Skeletal muscle satellite cell (primary cell): Measurements from ENCODE around the gene SCGB1A1.

Experiments used
- H3K27me3 ChIP-seq: 2 replicates; pipeline ENCODE4 v1.7.0; 2013; ENCODE audit warnings: low read length; ENCODE audit not compliant: control insufficient read depth, insufficient read depth
- H3K36me3 ChIP-seq: 2 replicates; pipeline ENCODE4 v1.7.0; 2013; ENCODE audit warnings: mild to moderate bottlenecking, control low read depth, low read length; ENCODE audit not compliant: insufficient read depth
- H3K4me1 ChIP-seq: 2 replicates; pipeline ENCODE4 v1.7.0; 2013; ENCODE audit warnings: low read length; ENCODE audit not compliant: control insufficient read depth, insufficient read depth
- H3K4me2 ChIP-seq: 2 replicates; pipeline ENCODE4 v1.7.0; 2013; ENCODE audit warnings: mild to moderate bottlenecking, low read length
- H3K4me3 ChIP-seq: 2 replicates; pipeline ENCODE4 v1.7.0; 2013; ENCODE audit warnings: low read length
- H3K9ac ChIP-seq: 2 replicates; pipeline ENCODE4 v1.7.0; 2013; ENCODE audit warnings: mild to moderate bottlenecking, low read depth, low read length, moderate library complexity
- H3K9me3 ChIP-seq: replicated peaks from 2 replicates; pipeline ENCODE4 v1.7.0; 2013; ENCODE audit warnings: mild to moderate bottlenecking, control low read depth, low read length

SCGB1A1 gene

DNA sequence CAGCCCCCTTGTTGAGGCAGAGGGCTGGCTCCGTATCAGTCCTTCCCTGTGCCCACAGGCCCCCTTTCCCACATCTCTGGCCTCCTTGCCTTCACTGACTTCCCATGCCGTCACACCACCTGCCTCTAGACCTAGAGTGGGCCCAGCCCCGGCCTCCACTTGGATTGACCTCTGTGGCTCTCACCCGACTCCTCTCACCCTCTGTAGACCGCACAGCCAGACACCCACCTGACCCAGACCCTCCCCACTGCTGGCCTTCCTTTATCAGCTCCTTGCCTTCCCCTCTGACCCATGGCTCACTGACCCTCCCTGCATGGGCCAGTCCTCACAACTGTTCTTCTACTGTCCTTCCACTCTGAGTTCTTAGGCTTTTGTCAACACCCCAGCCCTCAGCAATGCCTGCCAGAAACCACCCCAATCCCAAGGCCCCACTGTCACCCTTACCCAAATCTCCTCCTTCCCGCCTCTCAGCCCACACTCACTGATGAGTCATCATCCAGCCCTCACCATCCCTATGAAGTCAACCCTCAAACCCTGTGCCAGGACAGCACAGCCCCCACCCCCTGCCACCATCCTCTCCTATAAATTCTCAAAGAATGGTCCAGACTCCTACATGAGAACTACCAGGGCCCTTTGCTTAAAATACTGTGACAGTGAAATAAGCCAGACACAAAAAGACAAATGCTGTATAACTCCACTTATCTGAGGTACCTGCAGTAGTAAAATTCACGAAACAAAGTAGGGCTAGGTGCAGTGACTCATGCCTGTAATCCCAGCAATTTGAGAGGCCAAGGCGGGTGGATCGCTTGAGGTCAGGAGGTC, 53.4 kb downstream of the SCGB1A1 start:
- H3K36me3 ChIP-seq: no peaks in the 10 kb centered on the region
- peaks cover 11% of the 10 kb centered on the region for H3K4me1 ChIP-seq
- H3K9me3 ChIP-seq: no peaks in the 10 kb centered on the region
- no peak overlapping the region for H3K9ac ChIP-seq
- no peaks in the 10 kb centered on the region for H3K27me3 ChIP-seq
- no peak overlapping the region for H3K4me3 ChIP-seq
- H3K4me2 ChIP-seq: no peak overlapping the region
